T-helper 1 cell (primary cell): Measurements from ENCODE around the gene NKTR.

Experiments
- DNase-seq, 5 donors: peaks; one replicate each; pipeline ENCODE4 v3.0.0-alpha.2; 2012 to 2020

NKTR gene

DNA sequence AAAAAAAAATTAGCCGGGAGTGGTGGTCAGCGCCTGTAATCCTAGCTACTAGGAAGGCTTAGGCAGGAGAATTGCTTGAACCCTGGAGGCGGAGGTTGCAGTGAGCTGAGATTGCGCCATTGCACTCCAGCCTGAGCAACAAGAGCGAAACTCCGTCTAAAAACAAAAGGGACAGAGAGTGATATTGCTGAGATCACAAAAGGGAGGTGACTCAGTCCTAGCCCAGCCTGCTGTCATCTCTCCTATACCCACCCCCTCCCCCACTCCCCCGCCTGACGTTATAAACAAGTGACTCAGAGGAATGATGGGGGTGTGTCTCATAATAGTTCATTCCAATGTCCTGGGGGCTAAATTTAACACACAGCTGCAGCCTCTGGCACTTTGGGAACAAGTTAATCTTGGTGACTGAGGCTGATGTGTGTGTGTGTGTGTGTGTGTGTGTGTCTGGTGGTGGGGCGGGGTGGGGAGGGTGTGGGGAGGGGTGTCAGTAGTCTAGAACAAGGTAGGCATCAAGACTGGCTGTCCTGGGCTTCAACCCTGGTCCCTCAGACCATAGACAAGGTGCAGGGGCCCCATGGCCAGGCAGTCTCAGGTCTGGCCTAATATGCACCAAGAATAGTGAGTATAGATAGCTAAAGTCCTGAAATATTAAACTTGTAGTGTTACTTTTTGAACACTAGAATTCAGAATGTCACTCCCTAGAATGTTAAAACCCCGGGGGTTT lies 83.6 kb downstream of the NKTR start:
- peak in 1 of 5 donors; percentile 36 for DNase-seq

DNA sequence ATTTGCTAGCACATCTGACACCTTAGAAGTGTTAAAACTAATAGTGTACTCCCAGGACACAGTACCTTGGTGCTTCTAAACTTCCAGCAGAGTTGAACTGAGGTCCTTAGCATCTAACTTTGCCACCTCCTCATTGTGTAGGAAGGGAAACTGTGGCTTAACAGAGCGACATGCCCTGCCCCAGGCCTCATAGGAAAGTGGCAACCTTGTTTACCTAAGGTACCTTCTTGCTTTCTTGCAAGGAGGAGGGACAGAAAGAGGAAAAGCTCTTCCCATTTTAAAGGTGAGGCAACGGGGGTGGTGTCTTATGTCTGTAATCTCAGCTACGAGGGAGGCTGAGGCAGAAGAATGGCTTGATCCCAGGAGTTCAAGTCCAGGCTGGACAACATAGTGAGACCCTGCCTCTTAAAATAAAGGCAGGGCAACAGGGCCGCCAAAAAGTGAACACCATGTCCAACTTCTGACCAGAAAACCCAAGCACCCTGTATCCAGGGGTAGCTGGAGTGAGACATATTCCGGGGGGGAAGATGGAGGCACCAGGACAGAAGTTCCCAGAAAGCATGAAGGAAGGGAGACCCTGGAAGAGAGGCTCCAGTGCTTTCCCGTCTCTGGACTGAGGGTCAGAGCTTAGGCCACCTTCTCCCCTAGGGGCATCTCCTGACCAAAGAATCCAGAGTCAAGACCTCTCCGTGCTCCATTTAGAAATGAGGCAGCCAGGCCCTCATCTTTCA lies 84.3 kb downstream of the NKTR start:
- peak in 1 of 5 donors; percentile 1 for DNase-seq

DNA sequence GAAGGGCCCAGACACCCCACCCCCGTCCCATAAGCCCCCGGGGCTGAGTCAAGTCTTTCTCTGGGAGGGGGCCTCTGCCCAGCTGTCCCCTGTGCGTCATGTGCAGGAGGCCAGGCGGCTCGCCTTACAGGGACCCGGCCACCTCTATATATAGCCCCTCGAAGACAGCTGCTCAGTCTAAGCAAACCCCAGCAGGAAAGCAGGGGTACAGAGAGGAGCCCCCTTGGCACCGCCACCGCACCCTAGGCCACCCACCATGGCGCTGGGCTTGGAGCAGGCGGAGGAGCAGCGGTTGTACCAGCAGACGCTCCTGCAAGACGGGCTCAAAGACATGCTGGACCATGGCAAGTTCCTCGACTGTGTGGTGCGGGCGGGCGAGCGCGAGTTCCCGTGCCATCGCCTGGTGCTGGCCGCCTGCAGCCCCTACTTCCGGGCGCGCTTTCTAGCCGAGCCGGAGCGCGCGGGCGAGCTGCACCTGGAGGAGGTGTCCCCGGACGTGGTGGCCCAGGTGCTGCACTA lies 84.9 kb downstream of the NKTR start, which contains the start of gene KLHL40:
Gene KLHL40 (plus strand): TSS at position 175 of the 519 bp plus-strand sequence. CDS start 82 bp downstream, at position 257.
- DNase-seq: no peak

- DNase-seq: peak in 1 of 5 donors; percentile 4
Observed at GRCh38 chr3:42685891-42686820, 85.7 kb downstream of the NKTR start.

DNA sequence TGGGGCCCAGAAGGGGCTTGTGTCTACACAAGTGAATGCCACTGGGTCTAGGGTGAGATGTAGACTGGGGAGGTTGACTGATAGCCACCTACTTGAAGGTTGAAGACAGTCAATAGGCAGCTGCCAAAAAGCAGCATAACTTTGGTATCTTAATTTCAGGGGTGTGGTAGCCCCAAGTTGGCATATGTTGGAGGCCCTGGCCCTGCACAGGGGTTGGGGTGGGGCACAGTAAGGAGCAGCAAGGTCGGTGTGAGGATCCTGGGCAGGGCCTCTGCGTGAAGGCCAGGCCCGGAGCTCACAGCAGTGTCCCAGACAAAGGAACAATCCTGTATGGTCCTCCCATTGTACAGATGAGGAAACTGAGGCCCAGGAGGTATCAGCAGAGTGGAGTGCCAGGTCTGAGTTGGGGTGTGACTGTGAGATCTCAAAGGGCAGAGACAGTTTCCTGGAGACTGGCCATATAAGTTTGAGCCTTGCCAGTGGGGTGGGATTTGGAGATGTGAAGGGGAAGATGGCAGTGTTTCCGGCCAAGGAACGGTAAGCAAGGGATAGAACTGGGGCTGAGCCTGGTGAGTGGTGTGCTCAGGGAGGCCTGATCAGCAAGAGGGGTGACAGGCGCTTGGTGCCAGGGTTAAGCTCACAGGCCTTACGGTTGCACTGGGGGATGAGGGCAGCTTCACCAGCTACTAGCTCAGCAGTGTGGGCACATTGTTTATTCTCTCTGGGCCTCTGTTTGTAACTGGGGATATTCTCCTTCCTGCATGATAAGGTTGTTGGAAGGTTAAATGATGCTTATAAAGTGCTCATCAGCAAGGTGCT lies 86.6 kb downstream of the NKTR start:
- peak in 1 of 5 donors; percentile 3 for DNase-seq

DNA sequence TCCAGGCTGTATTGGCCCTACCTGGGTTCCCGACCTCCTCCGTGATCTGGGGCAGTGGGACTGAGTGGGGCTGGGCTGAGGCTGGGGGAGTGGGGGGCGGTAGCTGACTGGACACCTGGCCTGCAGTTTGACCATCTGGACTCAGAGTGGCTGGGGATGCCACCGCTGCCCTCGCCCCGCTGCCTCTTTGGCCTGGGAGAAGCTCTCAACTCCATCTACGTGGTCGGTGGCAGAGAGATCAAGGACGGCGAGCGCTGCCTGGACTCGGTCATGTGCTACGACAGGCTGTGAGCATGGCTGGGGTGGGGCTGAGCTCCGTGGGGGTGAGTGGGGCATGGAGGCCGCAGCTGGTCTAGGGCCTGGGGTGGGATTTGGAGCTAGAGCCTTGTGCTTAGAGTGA lies 87.5 kb downstream of the NKTR start:
- peak in 1 of 5 donors; percentile 9 for DNase-seq

- DNase-seq: peak in 1 of 5 donors; percentile 3
Observed at GRCh38 chr3:42688487-42689420, 88.3 kb downstream of the NKTR start.

- DNase-seq: no peak
Observed at GRCh38 chr3:42689421-42690014, 89.0 kb downstream of the NKTR start.

- DNase-seq: peak in 1 of 5 donors; percentile 6
Observed at GRCh38 chr3:42690191-42690590, 89.7 kb downstream of the NKTR start.

- DNase-seq: no peak
Observed at GRCh38 chr3:42690766-42691680, 90.5 kb downstream of the NKTR start.

DNA sequence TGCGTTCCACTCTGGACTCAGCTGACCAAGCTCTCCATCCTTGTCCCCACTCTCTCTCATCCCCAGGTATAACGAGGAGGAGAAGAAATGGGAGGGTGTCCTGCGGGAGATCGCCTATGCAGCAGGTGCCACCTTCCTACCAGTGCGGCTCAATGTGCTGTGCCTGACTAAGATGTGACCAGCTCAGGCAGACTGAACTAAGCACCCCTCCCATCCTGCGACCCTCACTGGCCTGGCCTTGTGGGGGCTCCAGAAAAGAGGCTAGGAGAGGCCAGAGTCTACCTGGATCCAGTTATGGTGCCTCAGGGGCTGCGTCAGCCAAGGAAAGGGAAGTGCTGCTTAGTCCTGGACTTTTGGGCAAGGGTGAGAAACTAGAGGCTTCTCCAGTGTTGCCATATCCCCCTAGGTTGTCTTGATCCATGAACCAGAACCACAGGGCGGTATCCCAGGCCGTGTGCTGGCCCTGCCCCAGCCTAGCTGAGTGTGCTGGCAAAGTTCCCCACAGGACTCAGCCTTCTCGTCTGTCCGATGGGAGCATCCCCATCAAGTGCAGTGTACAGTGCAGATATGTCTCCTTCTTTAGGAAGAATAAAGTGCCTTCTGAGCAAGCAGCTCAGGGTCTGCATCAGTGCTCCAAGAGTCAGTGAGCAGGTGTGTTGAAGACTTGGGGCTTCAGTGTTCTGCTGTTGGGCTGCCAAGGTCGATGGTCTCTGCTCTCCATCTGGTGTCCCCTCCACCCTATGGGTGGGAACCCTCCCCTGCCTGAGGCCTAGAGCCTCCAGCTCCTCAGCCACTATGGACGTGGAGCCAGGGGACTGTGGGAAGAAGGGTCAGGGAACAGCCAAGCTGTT lies 91.6 kb downstream of the NKTR start:
- DNase-seq: no peak

GRCh38 chr3:42692667-42693529 lies 92.4 kb downstream of the NKTR start:
- no peak for DNase-seq

DNA sequence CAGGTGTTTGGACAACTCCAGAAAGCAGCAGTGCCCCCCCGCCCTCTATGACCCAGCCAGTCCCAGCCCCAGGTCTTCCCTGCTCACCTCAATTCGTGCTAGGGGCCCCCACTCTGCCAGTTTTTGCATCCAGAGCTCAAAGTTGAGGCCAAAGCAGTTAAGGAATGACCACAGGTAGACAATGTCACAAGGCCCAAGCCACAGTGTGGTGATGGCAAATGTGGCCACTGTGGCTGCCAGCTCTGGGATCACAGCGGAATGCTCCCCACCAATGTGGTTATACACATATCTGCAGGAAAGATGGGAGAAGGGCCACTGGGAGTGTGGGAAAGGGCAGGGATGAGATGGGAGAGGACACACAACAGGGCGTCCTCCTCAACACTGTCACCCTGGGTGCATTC lies 93.0 kb downstream of the NKTR start:
- no peak for DNase-seq

GRCh38 chr3:42694366-42694765 lies 93.9 kb downstream of the NKTR start:
- DNase-seq: no peak

DNA sequence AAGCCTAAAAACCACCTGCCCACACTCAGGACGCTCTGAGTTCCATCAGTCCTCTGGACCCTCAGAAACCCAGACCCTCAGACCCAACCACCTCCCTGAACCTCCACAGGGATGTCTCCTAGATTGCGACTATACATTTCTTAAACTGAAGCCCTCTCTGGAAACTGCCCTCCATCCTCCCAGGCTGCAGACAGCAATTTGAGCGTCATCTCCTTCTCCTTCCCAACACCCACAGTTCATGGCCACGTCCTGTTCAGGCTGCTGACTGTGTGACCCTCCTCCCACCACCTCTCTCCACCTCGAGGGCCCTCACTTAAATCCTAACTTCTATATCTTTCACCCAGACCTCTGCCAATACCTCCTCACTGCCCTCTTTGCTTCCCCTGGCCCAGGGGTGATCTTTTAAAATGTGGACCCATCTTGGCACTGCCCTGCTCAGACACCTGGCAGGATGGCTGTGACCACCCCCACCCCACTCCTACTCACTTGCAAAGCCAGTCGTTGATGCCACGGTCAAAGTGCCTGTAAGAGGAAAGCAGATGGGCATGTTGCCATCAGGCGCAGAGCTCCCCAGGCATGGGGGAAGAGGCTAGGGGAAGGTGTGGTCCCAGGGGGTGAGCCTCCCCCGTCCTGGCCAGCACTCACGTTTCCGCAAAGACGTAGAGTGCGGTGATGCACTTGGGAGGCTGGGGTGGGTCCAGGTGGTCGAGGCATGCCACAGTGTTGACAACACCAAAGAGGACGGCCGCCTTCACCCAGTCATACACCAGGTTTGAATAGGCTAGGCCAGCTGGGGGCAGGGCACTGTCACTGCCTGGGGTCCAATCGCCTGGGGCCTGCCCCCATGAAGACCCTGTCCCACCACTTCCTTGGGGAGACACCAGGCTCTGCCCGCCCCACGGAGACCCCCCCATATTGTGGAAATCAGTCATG lies 96.1 kb downstream of the NKTR start:
- no peak for DNase-seq
